GM19372 (cell line): ENCODE results near the gene GRPEL1.

Experiments used
- ATAC-seq: cut with Tn5 transposase; IDR thresholded peaks from one replicate; pipeline ENCODE4 v1.9.1; 2021; ENCODE audit warnings: mild to moderate bottlenecking, low read depth, moderate library complexity; ENCODE audit not compliant: unreplicated experiment

The GRPEL1 gene

GRCh38 chr4:7027284-7027683, 40.6 kb downstream of the GRPEL1 start:
- ATAC-seq, result no peak

GRCh38 chr4:7026107-7026506, 41.8 kb downstream of the GRPEL1 start:
- ATAC-seq, result no peak

- no peak for ATAC-seq
These were observed 42.7 kb downstream of the GRPEL1 start for GRCh38 chr4:7025040-7025602.

- ATAC-seq, result no peak
These were observed 43.5 kb downstream of the GRPEL1 start for GRCh38 chr4:7024336-7024890.

GRCh38 chr4:7023901-7024300, 44.0 kb downstream of the GRPEL1 start:
- no peak for ATAC-seq

- ATAC-seq, result no peak
These were observed 44.4 kb downstream of the GRPEL1 start for GRCh38 chr4:7023486-7023885.

- ATAC-seq, result no peak
These were observed 45.8 kb downstream of the GRPEL1 start for GRCh38 chr4:7021930-7022664.

GRCh38 chr4:7021355-7021754, 46.5 kb downstream of the GRPEL1 start:
- ATAC-seq, result no peak

- ATAC-seq, result no peak
These were observed 47.0 kb downstream of the GRPEL1 start for GRCh38 chr4:7020856-7021255.

GRCh38 chr4:7020290-7020689, 47.6 kb downstream of the GRPEL1 start:
- no peak for ATAC-seq

- ATAC-seq, result no peak
These were observed 48.5 kb downstream of the GRPEL1 start for GRCh38 chr4:7019367-7019766.

GRCh38 chr4:7018281-7018680, 49.6 kb downstream of the GRPEL1 start:
- no peak for ATAC-seq

- no peak for ATAC-seq
These were observed 50.3 kb downstream of the GRPEL1 start for GRCh38 chr4:7017446-7018048.

- ATAC-seq, result no peak
These were observed 51.4 kb downstream of the GRPEL1 start for GRCh38 chr4:7016512-7016911.

GRCh38 chr4:7016086-7016485, 51.8 kb downstream of the GRPEL1 start:
- ATAC-seq, result no peak

GRCh38 chr4:7015383-7016035, 52.4 kb downstream of the GRPEL1 start:
- no peak for ATAC-seq

- no peak for ATAC-seq
These were observed 53.0 kb downstream of the GRPEL1 start for GRCh38 chr4:7014815-7015214.

GRCh38 chr4:7013175-7013574, 54.7 kb downstream of the GRPEL1 start:
- no peak for ATAC-seq

GRCh38 chr4:7009564-7009963, 58.3 kb downstream of the GRPEL1 start:
- no peak for ATAC-seq
